GM12864 (cell line): ENCODE measurements around the gene C19orf38.

Source experiments
- DNase-seq: peaks from one replicate; pipeline ENCODE4 v3.0.0-alpha.2; 2011; ENCODE audit warnings: low read depth
- H3K4me3 ChIP-seq: 2 replicates; pipeline ENCODE4 v1.5.1; 2011; ENCODE audit warnings: mild to moderate bottlenecking, low read depth, low read length, control low read depth
- CTCF ChIP-seq: IDR thresholded peaks from 2 replicates; pipeline ENCODE4 v1.5.1; 2011; ENCODE audit warnings: low read depth, mild to moderate bottlenecking, moderate library complexity, low read length, control low read depth, inconsistent platforms; ENCODE audit errors: missing control alignments

The C19orf38 gene

GRCh38 chr19:10815969-10816644, 32.1 kb upstream of the C19orf38 start:
- DNase-seq, result no peak
- TF ChIP-seq CTCF, result no peak
- H3K4me3 ChIP-seq, result no peak overlapping the region

GRCh38 chr19:10816691-10817090, 31.5 kb upstream of the C19orf38 start:
- no peak for TF ChIP-seq CTCF
- no peak for DNase-seq
- H3K4me3 ChIP-seq, result no peak overlapping the region

- no peak for DNase-seq
- H3K4me3 ChIP-seq, result no peak overlapping the region
- no peak for TF ChIP-seq CTCF
Measured at GRCh38 chr19:10817291-10818038, 30.8 kb upstream of the C19orf38 start.

GRCh38 chr19:10818301-10819123, 29.7 kb upstream of the C19orf38 start:
- TF ChIP-seq CTCF, result no peak
- no peak for DNase-seq
- no peak overlapping the region for H3K4me3 ChIP-seq

GRCh38 chr19:10819124-10820060, 28.8 kb upstream of the C19orf38 start:
- TF ChIP-seq CTCF, result no peak
- DNase-seq, result no peak
- H3K4me3 ChIP-seq, result no peak overlapping the region

GRCh38 chr19:10820173-10820572, 28.0 kb upstream of the C19orf38 start:
- H3K4me3 ChIP-seq, result no peak overlapping the region
- peak; percentile 48 for TF ChIP-seq CTCF
- DNase-seq, result no peak
